Liver (tissue), 9 donors: ENCODE measurements around the gene PGLYRP3. TPM values are rescaled to one million over a fixed set of nuclear protein-coding genes. Genes with fewer than 3 reads are reported as not detected.

Experiments
- DNase-seq: peaks from one replicate; pipeline ENCODE4 v3.0.0-alpha.2; 2017; ENCODE audit warnings: low spot score
- H3K27ac ChIP-seq, 2 donors: one replicate each; pipeline ENCODE4 v1.7.0; 2013; ENCODE audit warnings: inconsistent platforms in 2 of 2, low read length in 2 of 2, control low read depth in 1 of 2, low read depth in 1 of 2, mild to moderate bottlenecking in 1 of 2
- H3K27me3 ChIP-seq, 4 donors: one replicate each; pipeline versions ENCODE4 v1.6.1 to v1.7.0; 2013; ENCODE audit warnings: low read length in 3 of 4, inconsistent platforms in 1 of 4, mild to moderate bottlenecking in 1 of 4, moderate library complexity in 1 of 4; ENCODE audit not compliant: control insufficient read depth in 4 of 4, insufficient read depth in 4 of 4
- H3K36me3 ChIP-seq, 4 donors: one replicate each; pipeline versions ENCODE4 v1.6.1 to v1.7.0; 2013; ENCODE audit warnings: low read length in 3 of 4, mild to moderate bottlenecking in 3 of 4, low read depth in 1 of 4, moderate library complexity in 1 of 4; ENCODE audit not compliant: control insufficient read depth in 4 of 4, insufficient read depth in 3 of 4
- H3K4me1 ChIP-seq, 4 donors: one replicate each; pipeline versions ENCODE4 v1.6.1 to v1.7.0; 2013; ENCODE audit warnings: low read length in 3 of 4, mild to moderate bottlenecking in 3 of 4, moderate library complexity in 1 of 4; ENCODE audit not compliant: control insufficient read depth in 4 of 4, insufficient read depth in 4 of 4
- H3K4me3 ChIP-seq, 3 donors: one replicate each; pipeline versions ENCODE4 v1.6.1 to v1.7.0; 2013; ENCODE audit warnings: low read length in 3 of 3, control low read depth in 1 of 3, low read depth in 1 of 3, mild to moderate bottlenecking in 1 of 3
- H3K9ac ChIP-seq, 2 donors: one replicate each; pipeline ENCODE4 v1.7.0; 2013; ENCODE audit warnings: low read length in 2 of 2, mild to moderate bottlenecking in 2 of 2, moderate library complexity in 2 of 2, control low read depth in 1 of 2, low read depth in 1 of 2
- H3K9me3 ChIP-seq, 4 donors: one replicate each; pipeline versions ENCODE4 v1.6.1 to v1.7.0; 2013; ENCODE audit warnings: low read length in 3 of 4; ENCODE audit not compliant: control insufficient read depth in 4 of 4
- EGR1 ChIP-seq, 2 donors: IDR thresholded peaks; 2 replicates each; pipeline ENCODE4 v1.6.1; 2016 to 2018; ENCODE audit warnings: antibody characterized with exemption in 2 of 2, low read depth in 2 of 2
- FOXA1 ChIP-seq: IDR thresholded peaks from 2 replicates; pipeline ENCODE4 v1.6.1; 2016; ENCODE audit warnings: antibody characterized with exemption
- FOXA2 ChIP-seq: IDR thresholded peaks from 2 replicates; pipeline ENCODE4 v1.6.1; 2016; ENCODE audit warnings: antibody characterized with exemption
- GABPA ChIP-seq, 2 donors: IDR thresholded peaks in 1 of 2; conservative IDR thresholded peaks in 1 of 2; 2 replicates each; pipeline ENCODE4 v1.6.1; 2016; ENCODE audit warnings: antibody characterized with exemption in 2 of 2, mild to moderate bottlenecking in 1 of 2, moderate library complexity in 1 of 2
- HNF4A ChIP-seq, 2 donors: conservative IDR thresholded peaks; 2 replicates each; pipeline ENCODE4 v1.6.1; 2016; ENCODE audit warnings: antibody characterized with exemption in 2 of 2, mild to moderate bottlenecking in 2 of 2
- JUND ChIP-seq, 2 donors: IDR thresholded peaks; 2 replicates each; pipeline ENCODE4 v1.6.1; 2016; ENCODE audit warnings: antibody characterized with exemption in 2 of 2
- NR2F2 ChIP-seq: IDR thresholded peaks from 2 replicates; pipeline ENCODE4 v1.6.1; 2016; ENCODE audit warnings: antibody characterized with exemption
- RAD21 ChIP-seq, 2 donors: IDR thresholded peaks; 2 replicates each; pipeline ENCODE4 v1.6.1; 2016; ENCODE audit warnings: antibody characterized with exemption in 2 of 2, mild to moderate bottlenecking in 2 of 2
- RXRA ChIP-seq, 2 donors: IDR thresholded peaks; 2 replicates each; pipeline ENCODE4 v1.6.1; 2017 to 2018; ENCODE audit warnings: antibody characterized with exemption in 2 of 2, mild to moderate bottlenecking in 1 of 2
- SP1 ChIP-seq: IDR thresholded peaks from 2 replicates; pipeline ENCODE4 v1.6.1; 2018; ENCODE audit warnings: antibody characterized with exemption, mild to moderate bottlenecking
- TAF1 ChIP-seq: conservative IDR thresholded peaks from 2 replicates; pipeline ENCODE4 v1.6.1; 2016; ENCODE audit warnings: antibody characterized with exemption, mild to moderate bottlenecking
- YY1 ChIP-seq: IDR thresholded peaks from 2 replicates; pipeline ENCODE4 v1.6.1; 2016; ENCODE audit warnings: antibody characterized with exemption, mild to moderate bottlenecking
- WGBS: extraction: QIAGEN DNeasy Blood & Tissue Kit; methylation state at CpG from one replicate; pipeline ENCODE4 v1.1.7; 2013; 5-methylcytosine and 5-hydroxymethylcytosine counted together
- polyA plus RNA-seq, 2 donors: library from polyadenylated mRNA; stranded (reverse) in 1 of 2; unstranded in 1 of 2; fragments of 200-250 nt in 1 of 2; fragments of >200 nt in 1 of 2; fragmentation: Nextera tagmentation in 1 of 2; extraction: Ambion mirVana in 1 of 2; gene quantifications; one replicate each; pipeline versions ENCODE4 v1.2.1 to v1.2.3, GENCODE V29; 2013 to 2015
- total RNA-seq, 2 donors: library from RNA; depleted of rRNA; stranded (reverse); fragments of >200 nt; gene quantifications; one replicate each; pipeline ENCODE4 v1.2.3, GENCODE V29; 2014
- TF ChIP-seq, protein P1 (sequence below): IDR thresholded peaks from 2 replicates; pipeline ENCODE4 v1.6.1; 2016; ENCODE audit warnings: antibody characterized with exemption
- TF ChIP-seq, protein P2 (sequence below): IDR thresholded peaks from 2 replicates; pipeline ENCODE4 v1.6.1; 2016; ENCODE audit warnings: antibody characterized with exemption
- TF ChIP-seq, protein P3 (sequence below): IDR thresholded peaks from 2 replicates; pipeline ENCODE4 v1.6.1; 2016; ENCODE audit warnings: antibody characterized with exemption, mild to moderate bottlenecking
- TF ChIP-seq, protein P4 (sequence below): IDR thresholded peaks from 2 replicates; pipeline ENCODE4 v1.6.1; 2016; ENCODE audit warnings: antibody characterized with exemption
- TF ChIP-seq, protein P5 (sequence below): fragments of 150-350 bp; IDR thresholded peaks from 2 replicates; pipeline ENCODE4 v1.5.1; 2017; ENCODE audit warnings: improper control_type of control experiment, low read depth, low read length; ENCODE audit not compliant: missing input control
- donor health status: healthy.
- donor health status: healthy.
- donor health status: healthy.
- donor health status: healthy.
- donor health status: healthy.

PGLYRP3 gene, protein sequence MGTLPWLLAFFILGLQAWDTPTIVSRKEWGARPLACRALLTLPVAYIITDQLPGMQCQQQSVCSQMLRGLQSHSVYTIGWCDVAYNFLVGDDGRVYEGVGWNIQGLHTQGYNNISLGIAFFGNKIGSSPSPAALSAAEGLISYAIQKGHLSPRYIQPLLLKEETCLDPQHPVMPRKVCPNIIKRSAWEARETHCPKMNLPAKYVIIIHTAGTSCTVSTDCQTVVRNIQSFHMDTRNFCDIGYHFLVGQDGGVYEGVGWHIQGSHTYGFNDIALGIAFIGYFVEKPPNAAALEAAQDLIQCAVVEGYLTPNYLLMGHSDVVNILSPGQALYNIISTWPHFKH
- not detected for total RNA-seq
- not detected for polyA plus RNA-seq

DNA sequence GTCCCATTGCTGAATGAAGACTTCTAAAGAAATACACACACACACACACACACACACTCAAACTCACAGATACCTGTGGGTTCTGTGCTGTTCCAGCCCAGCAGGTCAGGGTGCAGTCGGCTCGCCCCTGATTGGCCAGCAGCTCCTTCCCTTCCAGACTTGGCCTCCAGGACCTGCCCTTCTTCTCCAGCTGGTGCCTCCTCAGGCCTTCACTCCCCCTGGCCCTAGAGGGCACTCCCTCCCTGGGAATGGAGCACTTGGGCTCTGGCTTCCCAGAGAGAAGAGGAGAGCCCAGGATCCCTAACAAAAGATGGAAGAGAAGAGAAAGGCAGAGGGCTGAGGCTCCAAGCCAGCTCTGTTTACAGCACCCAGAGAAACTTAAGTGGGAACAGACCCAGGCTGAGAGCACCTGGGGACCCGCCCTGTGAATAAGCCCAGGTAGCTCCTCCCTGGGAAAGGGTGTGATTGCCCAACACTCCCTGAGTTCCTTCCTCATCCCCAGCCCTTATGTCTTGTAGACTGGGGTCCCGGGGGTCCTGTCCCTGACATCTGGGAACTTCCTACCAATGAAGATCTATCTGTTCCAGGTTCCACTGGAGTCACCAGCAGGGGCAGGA is at the start of gene PGLYRP3:
Gene PGLYRP3, minus strand, starts transcription at position 383 of the 617 bp plus-strand sequence. CDS start 2,287 bp downstream, outside the sequence.
- 74% methylated on average over 4 of the region's 4 CpGs for WGBS
- H3K27ac ChIP-seq = no peak within 1 kb of the TSS

DNA sequence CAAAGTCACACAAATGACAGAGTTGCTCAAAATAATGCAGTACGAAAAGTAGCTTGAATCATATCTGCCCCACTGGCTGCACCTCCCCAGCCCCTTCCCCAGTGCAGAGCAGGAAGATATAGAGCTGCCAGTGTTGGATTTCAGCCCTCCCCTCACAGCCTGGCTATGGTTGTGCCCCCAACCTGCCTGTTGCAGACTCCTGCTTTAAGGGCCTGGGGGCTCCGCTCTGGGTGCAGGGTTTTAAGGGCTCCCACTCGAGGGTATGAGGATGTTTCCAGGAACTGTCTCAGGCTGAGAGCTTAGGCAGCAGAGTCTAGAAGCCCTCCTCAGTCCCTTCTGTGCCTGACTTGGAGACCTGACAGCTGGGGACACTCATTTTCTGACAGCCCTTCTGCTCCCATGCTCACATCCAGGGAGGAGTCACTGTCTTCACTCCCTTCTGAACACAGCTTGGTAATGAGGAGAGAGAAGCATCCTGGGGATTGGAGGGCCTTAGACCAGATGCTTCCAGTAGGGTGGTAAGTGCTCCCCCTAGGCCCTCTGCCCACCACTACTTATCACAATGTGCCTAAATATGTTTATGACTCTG is 49.5 kb upstream of the PGLYRP3 start:
- no peaks in the 10 kb centered on the region for H3K36me3 ChIP-seq
- H3K4me1 ChIP-seq = peaks cover 0 to 9% (median 5%) of the 10 kb centered on the region in 4 donors

More for the DNA sequence above, at the start of gene PGLYRP3:
- Histone ChIP-seq H3K4me1 (no peaks in the 10 kb centered on the region), H3K4me3 (no peak within 1 kb of the TSS), H3K27me3 (no peaks in the 10 kb centered on the region), H3K9ac (no peak within 1 kb of the TSS), H3K9me3 (no peaks in the 10 kb centered on the region), H3K36me3 (no peaks in the 10 kb centered on the region)
- no peak for DNase-seq
- TF ChIP-seq RAD21 (IDR thresholded peaks at IDR 0.05) (no peak), FOXA2 (no peak), YY1 (no peak), RXRA (IDR thresholded peaks at IDR 0.05) (no peak), EGR1 (IDR thresholded peaks at IDR 0.05; ENCODE audit: low read depth in 2 of 2) (no peak), NR2F2 (no peak), GABPA (IDR thresholded peaks at IDR 0.05 in 1 of 2, conservative IDR thresholded peaks at IDR 0.05 in 1 of 2) (no peak), HNF4A (conservative IDR thresholded peaks at IDR 0.05) (no peak), TAF1 (no peak), JUND (IDR thresholded peaks at IDR 0.05) (no peak), SP1 (no peak)
- TF ChIP-seq, protein P1, sequence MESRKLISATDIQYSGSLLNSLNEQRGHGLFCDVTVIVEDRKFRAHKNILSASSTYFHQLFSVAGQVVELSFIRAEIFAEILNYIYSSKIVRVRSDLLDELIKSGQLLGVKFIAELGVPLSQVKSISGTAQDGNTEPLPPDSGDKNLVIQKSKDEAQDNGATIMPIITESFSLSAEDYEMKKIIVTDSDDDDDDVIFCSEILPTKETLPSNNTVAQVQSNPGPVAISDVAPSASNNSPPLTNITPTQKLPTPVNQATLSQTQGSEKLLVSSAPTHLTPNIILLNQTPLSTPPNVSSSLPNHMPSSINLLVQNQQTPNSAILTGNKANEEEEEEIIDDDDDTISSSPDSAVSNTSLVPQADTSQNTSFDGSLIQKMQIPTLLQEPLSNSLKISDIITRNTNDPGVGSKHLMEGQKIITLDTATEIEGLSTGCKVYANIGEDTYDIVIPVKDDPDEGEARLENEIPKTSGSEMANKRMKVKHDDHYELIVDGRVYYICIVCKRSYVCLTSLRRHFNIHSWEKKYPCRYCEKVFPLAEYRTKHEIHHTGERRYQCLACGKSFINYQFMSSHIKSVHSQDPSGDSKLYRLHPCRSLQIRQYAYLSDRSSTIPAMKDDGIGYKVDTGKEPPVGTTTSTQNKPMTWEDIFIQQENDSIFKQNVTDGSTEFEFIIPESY = no peak
- TF ChIP-seq, protein P2, sequence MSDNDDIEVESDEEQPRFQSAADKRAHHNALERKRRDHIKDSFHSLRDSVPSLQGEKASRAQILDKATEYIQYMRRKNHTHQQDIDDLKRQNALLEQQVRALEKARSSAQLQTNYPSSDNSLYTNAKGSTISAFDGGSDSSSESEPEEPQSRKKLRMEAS = no peak
- TF ChIP-seq, protein P3, sequence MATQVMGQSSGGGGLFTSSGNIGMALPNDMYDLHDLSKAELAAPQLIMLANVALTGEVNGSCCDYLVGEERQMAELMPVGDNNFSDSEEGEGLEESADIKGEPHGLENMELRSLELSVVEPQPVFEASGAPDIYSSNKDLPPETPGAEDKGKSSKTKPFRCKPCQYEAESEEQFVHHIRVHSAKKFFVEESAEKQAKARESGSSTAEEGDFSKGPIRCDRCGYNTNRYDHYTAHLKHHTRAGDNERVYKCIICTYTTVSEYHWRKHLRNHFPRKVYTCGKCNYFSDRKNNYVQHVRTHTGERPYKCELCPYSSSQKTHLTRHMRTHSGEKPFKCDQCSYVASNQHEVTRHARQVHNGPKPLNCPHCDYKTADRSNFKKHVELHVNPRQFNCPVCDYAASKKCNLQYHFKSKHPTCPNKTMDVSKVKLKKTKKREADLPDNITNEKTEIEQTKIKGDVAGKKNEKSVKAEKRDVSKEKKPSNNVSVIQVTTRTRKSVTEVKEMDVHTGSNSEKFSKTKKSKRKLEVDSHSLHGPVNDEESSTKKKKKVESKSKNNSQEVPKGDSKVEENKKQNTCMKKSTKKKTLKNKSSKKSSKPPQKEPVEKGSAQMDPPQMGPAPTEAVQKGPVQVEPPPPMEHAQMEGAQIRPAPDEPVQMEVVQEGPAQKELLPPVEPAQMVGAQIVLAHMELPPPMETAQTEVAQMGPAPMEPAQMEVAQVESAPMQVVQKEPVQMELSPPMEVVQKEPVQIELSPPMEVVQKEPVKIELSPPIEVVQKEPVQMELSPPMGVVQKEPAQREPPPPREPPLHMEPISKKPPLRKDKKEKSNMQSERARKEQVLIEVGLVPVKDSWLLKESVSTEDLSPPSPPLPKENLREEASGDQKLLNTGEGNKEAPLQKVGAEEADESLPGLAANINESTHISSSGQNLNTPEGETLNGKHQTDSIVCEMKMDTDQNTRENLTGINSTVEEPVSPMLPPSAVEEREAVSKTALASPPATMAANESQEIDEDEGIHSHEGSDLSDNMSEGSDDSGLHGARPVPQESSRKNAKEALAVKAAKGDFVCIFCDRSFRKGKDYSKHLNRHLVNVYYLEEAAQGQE = no peak
- TF ChIP-seq, protein P4, sequence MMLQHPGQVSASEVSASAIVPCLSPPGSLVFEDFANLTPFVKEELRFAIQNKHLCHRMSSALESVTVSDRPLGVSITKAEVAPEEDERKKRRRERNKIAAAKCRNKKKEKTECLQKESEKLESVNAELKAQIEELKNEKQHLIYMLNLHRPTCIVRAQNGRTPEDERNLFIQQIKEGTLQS = no peak

More for the DNA sequence above, 49.5 kb upstream of the PGLYRP3 start:
- Histone ChIP-seq H3K27me3 (peaks cover 0 to 4% (median 1%) of the 10 kb centered on the region in 4 donors), H3K9ac (no peak overlapping the region), H3K4me3 (no peak overlapping the region), H3K27ac (no peak overlapping the region), H3K9me3 (no peaks in the 10 kb centered on the region)
- 85% methylated on average over 3 of the region's 3 CpGs for WGBS
- TF ChIP-seq HNF4A (conservative IDR thresholded peaks at IDR 0.05) (no peak), GABPA (IDR thresholded peaks at IDR 0.05 in 1 of 2, conservative IDR thresholded peaks at IDR 0.05 in 1 of 2) (no peak), SP1 (no peak), RXRA (IDR thresholded peaks at IDR 0.05) (no peak), FOXA1 (no peak), NR2F2 (no peak), TAF1 (no peak), EGR1 (IDR thresholded peaks at IDR 0.05; ENCODE audit: low read depth in 2 of 2) (no peak)
- TF ChIP-seq, protein P2 = no peak
- TF ChIP-seq, protein P5, sequence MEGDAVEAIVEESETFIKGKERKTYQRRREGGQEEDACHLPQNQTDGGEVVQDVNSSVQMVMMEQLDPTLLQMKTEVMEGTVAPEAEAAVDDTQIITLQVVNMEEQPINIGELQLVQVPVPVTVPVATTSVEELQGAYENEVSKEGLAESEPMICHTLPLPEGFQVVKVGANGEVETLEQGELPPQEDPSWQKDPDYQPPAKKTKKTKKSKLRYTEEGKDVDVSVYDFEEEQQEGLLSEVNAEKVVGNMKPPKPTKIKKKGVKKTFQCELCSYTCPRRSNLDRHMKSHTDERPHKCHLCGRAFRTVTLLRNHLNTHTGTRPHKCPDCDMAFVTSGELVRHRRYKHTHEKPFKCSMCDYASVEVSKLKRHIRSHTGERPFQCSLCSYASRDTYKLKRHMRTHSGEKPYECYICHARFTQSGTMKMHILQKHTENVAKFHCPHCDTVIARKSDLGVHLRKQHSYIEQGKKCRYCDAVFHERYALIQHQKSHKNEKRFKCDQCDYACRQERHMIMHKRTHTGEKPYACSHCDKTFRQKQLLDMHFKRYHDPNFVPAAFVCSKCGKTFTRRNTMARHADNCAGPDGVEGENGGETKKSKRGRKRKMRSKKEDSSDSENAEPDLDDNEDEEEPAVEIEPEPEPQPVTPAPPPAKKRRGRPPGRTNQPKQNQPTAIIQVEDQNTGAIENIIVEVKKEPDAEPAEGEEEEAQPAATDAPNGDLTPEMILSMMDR = no peak
- no peak for DNase-seq
